Left ventricle myocardium superior (tissue), 1 donor: ENCODE results near the gene OASL. TPM values are rescaled to one million over a fixed set of nuclear protein-coding genes. Genes with fewer than 3 reads are reported as not detected.
"Not testable (repeated sequence)": the region's sequence is repeated elsewhere in the genome, so short reads cannot be mapped to it uniquely, and the experiment has no call there.

Experiments
- ATAC-seq: fragments of 200-7000 bp; cut with Tn5 transposase; one replicate; pipeline ENCODE4 v1.9.1; 2020; ENCODE audit warnings: mild to moderate bottlenecking, moderate library complexity
- DNase-seq: peaks from one replicate; pipeline ENCODE4 v3.0.0-alpha.2; 2020
- intact Hi-C: fragments of 100-400 bp; cut with micrococcal nuclease; formaldehyde crosslinking; loops from one replicate; pipeline ENCODE4 v1.11.0; 2022
- long read RNA-seq: library from polyadenylated mRNA; unstranded; transcript quantifications from one replicate; pipeline ENCODE4 v2.0.0, GENCODE V29; 2021
- total RNA-seq: library from RNA; stranded (reverse); fragmentation: NEBNext Ultra II Directional; extraction: Animal tissue kit (Norgen Biotek cat#: 25700); gene quantifications from one replicate; pipeline ENCODE4 v1.2.1, GENCODE V29; 2021
- donor health status: DM: no; HTN: yes; CAD: no; lungs with severe emphysema.

The OASL gene
- total RNA-seq = 0.55 TPM
- long read RNA-seq, partial matches to known transcripts = 1 of 2 reads
- long read RNA-seq, other reads (novel, unspliced or antisense) = 0 of 2 reads

DNA sequence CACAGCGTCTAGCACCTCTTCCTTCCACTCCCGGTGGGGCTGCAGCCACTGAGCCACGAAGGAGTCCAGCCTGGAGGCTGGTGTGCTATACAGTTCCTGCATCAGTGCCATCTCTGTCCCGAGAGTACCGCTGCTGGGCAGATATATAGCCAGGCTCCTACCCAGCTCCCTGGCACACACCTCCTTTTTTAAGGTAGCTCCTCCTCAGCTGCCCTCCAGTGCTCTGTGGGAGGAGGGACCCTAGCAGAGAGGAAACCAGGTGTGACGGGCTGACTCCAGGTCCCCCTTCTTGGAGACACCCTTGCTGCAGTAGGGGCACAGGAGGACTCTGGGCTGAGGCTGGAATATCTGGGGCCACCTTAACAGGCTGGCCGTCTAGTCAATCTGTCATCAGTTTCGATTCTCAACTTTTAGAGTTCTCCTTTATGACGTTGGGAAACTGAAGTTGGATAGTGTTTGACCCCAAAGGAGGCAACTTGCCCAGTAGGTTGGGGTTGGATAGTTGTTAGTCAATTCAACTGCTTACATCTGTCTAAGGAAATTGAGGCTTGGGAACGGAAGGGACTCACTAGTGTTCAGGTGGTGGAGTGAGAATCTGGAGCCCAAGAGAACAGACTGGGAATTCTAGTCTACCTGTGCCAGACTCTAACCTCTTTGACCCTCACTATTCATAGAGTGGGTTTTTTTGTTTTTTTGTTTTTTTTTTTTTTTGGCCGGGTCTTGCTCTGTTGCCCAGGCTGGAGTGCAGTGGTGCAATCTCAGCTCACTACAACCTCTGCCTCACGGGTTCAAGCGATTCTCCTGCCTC lies at the start of gene OASL:
Gene OASL (minus strand): TSS at position 386 of the 808 bp plus-strand sequence. CDS start 275 bp downstream, at position 111.
- ATAC-seq (peak; percentile 58), DNase-seq (no peak)
- intact Hi-C loops = no loop called here

DNA sequence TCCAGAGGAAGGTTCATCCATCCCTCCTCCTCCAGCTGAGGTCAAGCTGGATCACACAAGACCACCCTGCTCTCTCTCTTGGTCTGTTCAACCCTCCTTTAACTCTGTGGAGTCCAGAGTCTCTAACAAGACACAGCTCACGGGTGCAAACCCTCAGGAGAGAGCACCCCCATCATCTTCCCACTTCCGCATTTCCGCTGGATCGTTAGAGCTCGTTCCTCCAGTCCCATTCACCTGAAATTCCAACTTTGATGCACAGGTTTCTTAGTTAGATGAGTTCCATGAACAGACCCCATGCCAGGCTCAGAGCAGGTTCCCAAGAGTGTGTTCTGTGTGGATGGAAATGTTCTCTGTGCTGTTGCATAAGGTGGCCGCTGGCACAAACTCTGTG lies 49.1 kb upstream of the OASL start:
- DNase-seq = no peak
- no peak for ATAC-seq
- intact Hi-C loops = no loop called here

- no peak for ATAC-seq
- intact Hi-C loops = no loop called here
Observed at GRCh38 chr12:121087467-121088194, 48.6 kb upstream of the OASL start.

GRCh38 chr12:121086781-121087295 lies 47.8 kb upstream of the OASL start:
- intact Hi-C loops = no loop called here
- ATAC-seq (no peak), DNase-seq (no peak)

More at GRCh38 chr12:121087467-121088194, 48.6 kb upstream of the OASL start:
- no peak for DNase-seq

- intact Hi-C loops = no loop called here
- ATAC-seq = no peak
- no peak for DNase-seq
Observed at GRCh38 chr12:121085506-121086353, 46.7 kb upstream of the OASL start.

DNA sequence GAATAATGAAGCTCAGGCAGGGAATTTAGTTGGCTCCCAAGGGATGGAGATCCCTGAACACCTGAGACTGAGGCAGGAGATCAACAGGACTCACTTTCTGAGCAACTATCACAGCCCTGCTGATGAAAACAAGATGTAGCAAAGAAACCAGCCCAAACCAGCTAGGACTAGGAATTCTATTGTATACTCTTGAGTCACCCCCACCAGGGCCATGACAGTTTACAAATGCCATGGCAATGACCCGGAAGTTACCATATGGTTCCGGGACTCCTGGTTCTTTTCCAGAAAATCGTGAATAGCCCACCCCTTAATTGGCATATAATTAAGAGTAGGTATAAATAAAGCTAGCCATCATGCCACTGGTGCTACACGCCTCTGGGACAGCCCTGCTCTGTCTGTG lies 46.0 kb upstream of the OASL start:
- ATAC-seq = no peak
- DNase-seq = no peak
- intact Hi-C loops = no loop called here

- ATAC-seq (no peak), DNase-seq (no peak)
- intact Hi-C loops = no loop called here
Observed at GRCh38 chr12:121084229-121084628, 45.2 kb upstream of the OASL start.

- intact Hi-C loops = no loop called here
- ATAC-seq (no peak), DNase-seq (no peak)
Observed at GRCh38 chr12:121080909-121081308, 41.9 kb upstream of the OASL start.

GRCh38 chr12:121079736-121080272 lies 40.8 kb upstream of the OASL start:
- intact Hi-C loops = no loop called here
- ATAC-seq = no peak

DNA sequence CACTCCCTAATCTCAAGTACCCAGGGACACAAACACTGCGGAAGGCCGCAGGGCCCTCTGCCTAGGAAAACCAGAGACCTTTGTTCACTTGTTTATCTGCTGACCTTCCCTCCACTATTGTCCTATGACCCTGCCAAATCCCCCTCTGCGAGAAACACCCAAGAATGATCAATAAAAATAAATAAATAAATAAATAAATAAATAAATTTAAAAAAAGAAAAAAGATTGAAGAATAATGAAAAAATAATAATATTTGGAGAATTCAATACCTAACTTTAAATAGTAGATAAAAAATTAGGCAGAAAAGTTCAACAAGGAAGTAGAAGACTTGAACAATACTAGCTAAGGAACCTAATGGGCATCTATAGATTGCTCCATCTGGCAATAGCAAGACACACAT lies 38.4 kb upstream of the OASL start:
- intact Hi-C loops, DNase-seq, ATAC-seq: not testable (repeated sequence)

More at GRCh38 chr12:121079736-121080272, 40.8 kb upstream of the OASL start:
- no peak for DNase-seq

GRCh38 chr12:121075911-121076310 lies 36.9 kb upstream of the OASL start:
- ATAC-seq, intact Hi-C loops, DNase-seq: not testable (repeated sequence)

GRCh38 chr12:121072147-121072546 lies 33.1 kb upstream of the OASL start:
- intact Hi-C loops = no loop called here
- ATAC-seq (no peak), DNase-seq (no peak)

- no peak for DNase-seq
- intact Hi-C loops = no loop called here
- ATAC-seq = no peak
Observed at GRCh38 chr12:121069206-121069605, 30.2 kb upstream of the OASL start.

DNA sequence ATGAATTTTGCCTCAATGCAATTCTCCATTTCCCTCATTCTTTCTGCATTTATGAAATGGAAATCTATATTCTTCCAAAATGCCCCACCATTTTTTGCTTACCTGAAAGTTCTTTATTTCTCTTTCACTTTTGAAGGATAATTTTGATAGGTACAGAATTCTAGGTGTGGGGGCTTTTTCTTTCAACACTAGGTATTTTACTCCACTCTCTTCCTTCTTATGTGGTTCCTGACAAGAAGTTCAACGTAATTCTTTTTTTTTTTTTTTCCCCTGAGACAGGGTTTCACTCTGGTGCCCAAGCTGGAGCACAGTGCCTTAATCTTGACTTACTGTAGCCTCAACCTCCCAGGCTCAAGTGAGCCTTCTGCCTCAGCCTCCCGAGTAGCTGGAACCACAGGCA lies 26.3 kb upstream of the OASL start:
- no peak for ATAC-seq
- DNase-seq = no peak
- intact Hi-C loops = no loop called here

DNA sequence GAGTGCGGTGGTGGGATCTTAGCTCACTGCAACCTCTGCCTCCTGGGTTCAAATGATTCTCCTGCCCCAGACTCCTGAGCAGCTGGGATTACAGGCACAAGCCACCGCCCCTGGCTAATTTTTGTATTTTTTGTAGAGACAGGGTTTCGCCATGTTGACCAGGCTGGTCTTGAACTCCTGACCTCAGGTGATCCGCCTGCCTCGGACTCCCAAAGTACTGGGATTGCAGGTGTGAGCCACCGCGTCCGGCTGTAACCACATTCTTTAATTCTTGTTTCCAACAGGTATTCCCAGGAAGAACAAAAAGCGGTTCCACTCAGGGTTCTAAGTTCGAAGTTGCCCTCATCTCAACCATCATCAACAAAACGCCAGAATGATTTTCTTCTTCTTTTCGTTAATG lies 25.5 kb upstream of the OASL start:
- intact Hi-C loops, ATAC-seq, DNase-seq: not testable (repeated sequence)

DNA sequence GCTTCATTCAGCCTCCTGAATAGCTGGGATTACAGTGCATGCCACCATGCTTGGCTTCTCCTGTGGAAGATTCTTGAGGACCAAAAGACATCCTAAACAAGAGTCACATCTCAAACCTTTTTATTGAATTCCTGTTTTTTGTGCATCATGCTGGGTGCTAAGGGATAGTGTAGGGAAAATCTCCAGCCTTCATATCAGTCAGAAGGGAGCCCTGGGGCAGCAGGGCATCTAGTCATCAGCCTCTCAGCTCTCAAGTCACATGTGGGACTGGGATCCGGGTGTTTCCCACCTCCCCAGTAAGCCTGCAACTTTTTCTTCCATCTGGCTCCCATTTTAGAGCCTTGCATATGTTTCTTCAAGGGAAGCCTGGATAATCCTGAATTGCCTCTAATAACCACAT lies 25.1 kb upstream of the OASL start:
- no peak for ATAC-seq
- intact Hi-C loops = no loop called here
- DNase-seq = no peak

DNA sequence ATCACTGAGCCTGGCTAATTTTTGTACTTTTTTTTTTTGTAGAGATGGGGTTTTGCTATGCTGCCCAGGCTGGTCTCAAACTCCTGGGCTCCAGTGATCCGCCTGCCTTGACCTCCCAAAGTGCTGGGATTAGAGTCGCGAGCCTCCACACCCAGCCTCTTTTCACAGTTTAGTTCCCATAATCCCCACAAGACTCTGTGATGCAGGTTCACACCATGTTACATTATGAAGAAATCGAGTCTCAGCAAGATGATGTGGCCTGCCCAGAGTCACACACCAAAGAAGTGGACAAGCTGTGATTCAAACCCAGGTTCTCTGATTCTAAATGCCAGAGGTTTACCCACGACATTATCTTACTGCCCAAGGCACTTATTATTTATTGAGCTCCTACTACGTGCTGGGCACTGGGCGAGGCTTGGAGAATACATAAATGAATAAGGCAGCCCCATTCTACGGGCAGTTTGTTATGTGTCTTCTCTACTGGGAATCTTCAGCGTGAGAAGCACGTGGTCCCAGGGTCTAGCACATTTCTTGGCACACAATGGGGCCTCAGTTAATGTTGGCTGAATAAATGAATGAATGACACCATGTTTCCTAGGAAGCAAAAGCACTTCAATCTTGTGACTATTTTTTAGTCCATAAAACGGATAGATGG lies 23.5 kb upstream of the OASL start:
- DNase-seq (no peak), ATAC-seq (no peak)
- intact Hi-C loops = no loop called here

DNA sequence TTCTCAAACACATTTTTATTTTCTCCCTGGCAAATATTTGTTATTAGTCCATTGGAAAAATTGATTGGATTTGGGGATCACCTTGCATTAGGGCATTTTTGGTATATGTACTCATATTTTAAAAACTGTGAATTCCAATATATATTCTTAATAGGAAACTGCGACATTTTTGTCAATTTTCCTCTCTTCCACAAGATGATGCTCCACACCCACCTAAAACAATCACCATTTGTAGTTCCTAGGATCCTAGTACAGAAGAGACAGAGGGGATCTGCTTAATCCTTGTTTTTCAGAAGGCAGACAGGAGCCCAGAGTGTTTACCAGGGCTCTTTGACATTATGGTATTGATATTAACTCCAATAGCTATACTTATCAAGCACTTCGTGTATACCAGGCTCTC lies 22.8 kb upstream of the OASL start:
- ATAC-seq (no peak), DNase-seq (no peak)
- intact Hi-C loops = no loop called here
